Smooth muscle cell (in vitro differentiated cells): ENCODE results near the gene NWD2. TPM values are rescaled to one million over a fixed set of nuclear protein-coding genes. Genes with fewer than 3 reads are reported as not detected.

Experiments used
- DNase-seq: peaks from one replicate; lab custom pipeline; 2025; ENCODE audit not compliant: unreplicated experiment; lab: John Stamatoyannopoulos, UW
- H2AFZ ChIP-seq: fragments of 200-600 bp; sonication (generic); 2 replicates; pipeline ENCODE4 v1.6.0; 2016; ENCODE audit warnings: antibody characterized with exemption, low read depth, mild to moderate bottlenecking
- H3F3A ChIP-seq: fragments of 200-600 bp; sonication (generic); 2 replicates; pipeline ENCODE4 v1.6.0; 2017; ENCODE audit warnings: antibody characterized with exemption, low read depth
- H3K27ac ChIP-seq: fragments of 200-600 bp; sonication (generic); 2 replicates; pipeline ENCODE4 v1.5.1; 2016; ENCODE audit warnings: low read depth, mild to moderate bottlenecking
- H3K27me3 ChIP-seq: fragments of 200-600 bp; sonication (generic); 2 replicates; pipeline ENCODE4 v1.6.1; 2016; ENCODE audit warnings: low read depth, mild to moderate bottlenecking
- H3K36me3 ChIP-seq: fragments of 200-600 bp; sonication (generic); 2 replicates; pipeline ENCODE4 v1.5.1; 2016; ENCODE audit warnings: low read depth
- H3K4me1 ChIP-seq: fragments of 200-600 bp; sonication (generic); 2 replicates; pipeline ENCODE4 v1.5.1; 2016; ENCODE audit warnings: low read depth
- H3K4me2 ChIP-seq: fragments of 200-600 bp; sonication (generic); 2 replicates; pipeline ENCODE4 v1.6.0; 2016; ENCODE audit warnings: mild to moderate bottlenecking
- H3K4me3 ChIP-seq: fragments of 200-600 bp; sonication (generic); 2 replicates; pipeline ENCODE4 v1.5.1; 2016; ENCODE audit warnings: mild to moderate bottlenecking
- H3K79me2 ChIP-seq: fragments of 200-600 bp; sonication (generic); 2 replicates; pipeline ENCODE4 v1.6.0; 2016; ENCODE audit warnings: low read depth, mild to moderate bottlenecking
- H3K9ac ChIP-seq: fragments of 200-600 bp; sonication (generic); 2 replicates; pipeline ENCODE4 v1.6.0; 2016; ENCODE audit warnings: low read depth
- H3K9me3 ChIP-seq: fragments of 200-600 bp; sonication (generic); replicated peaks from 2 replicates; pipeline ENCODE4 v1.5.1; 2016; ENCODE audit warnings: low read depth
- H4K20me1 ChIP-seq: fragments of 200-600 bp; sonication (generic); 2 replicates; pipeline ENCODE4 v1.6.0; 2016; ENCODE audit warnings: low read depth
- CTCF ChIP-seq: fragments of 200-600 bp; sonication (generic); IDR thresholded peaks from 2 replicates; pipeline ENCODE4 v1.5.1; 2017; ENCODE audit warnings: borderline replicate concordance, mild to moderate bottlenecking, antibody characterized with exemption; ENCODE audit not compliant: insufficient read depth, poor library complexity, severe bottlenecking
- WGBS: methylation state at CpG from one replicate; pipeline ENCODE4 v1.1.7; 2016; ENCODE audit warnings: low lambda C conversion rate; 5-methylcytosine and 5-hydroxymethylcytosine counted together
- polyA plus RNA-seq: library from polyadenylated mRNA; unstranded; fragments of >200 nt; fragmentation: Nextera tagmentation; extraction: Ambion mirVana; gene quantifications from 2 replicates; pipeline ENCODE4 v1.2.1, GENCODE V29; 2016
- total RNA-seq: library from RNA; depleted of rRNA; stranded (reverse); fragments of >200 nt; gene quantifications from 2 replicates; pipeline ENCODE4 v1.2.3, GENCODE V29; 2014

NWD2 gene
- total and polyA plus RNA-seq, 2 experiments from 2014 or later = not detected

- Histone ChIP-seq H3F3A (no peaks in the 10 kb centered on the region), H3K4me1 (no peaks in the 10 kb centered on the region), H2AFZ (no peak overlapping the region), H3K79me2 (no peaks in the 10 kb centered on the region), H3K27me3 (no peaks in the 10 kb centered on the region), H3K9me3 (no peaks in the 10 kb centered on the region), H3K27ac (no peak overlapping the region), H3K9ac (no peak overlapping the region), H3K36me3 (no peaks in the 10 kb centered on the region), H3K4me3 (no peak overlapping the region), H4K20me1 (no peaks in the 10 kb centered on the region), H3K4me2 (no peak overlapping the region)
- TF ChIP-seq CTCF = no peak
- no peak for DNase-seq
Observed at GRCh38 chr4:37424753-37425152, 180.2 kb downstream of the NWD2 start.

GRCh38 chr4:37425857-37426256, 181.3 kb downstream of the NWD2 start:
- Histone ChIP-seq H3K4me1 (no peaks in the 10 kb centered on the region), H3K4me3 (no peak overlapping the region), H3K4me2 (no peak overlapping the region), H3F3A (no peaks in the 10 kb centered on the region), H2AFZ (no peak overlapping the region), H3K27ac (no peak overlapping the region), H4K20me1 (no peaks in the 10 kb centered on the region), H3K36me3 (no peaks in the 10 kb centered on the region), H3K79me2 (no peaks in the 10 kb centered on the region), H3K9ac (no peak overlapping the region), H3K27me3 (no peaks in the 10 kb centered on the region), H3K9me3 (no peaks in the 10 kb centered on the region)
- DNase-seq = no peak
- no peak for TF ChIP-seq CTCF
- WGBS = 88% methylated on average over 2 of the region's 2 CpGs

GRCh38 chr4:37427193-37427592, 182.7 kb downstream of the NWD2 start:
- WGBS = 90% methylated on average over 2 of the region's 2 CpGs
- TF ChIP-seq CTCF = no peak
- Histone ChIP-seq H4K20me1 (no peaks in the 10 kb centered on the region), H3K36me3 (no peaks in the 10 kb centered on the region), H3F3A (no peaks in the 10 kb centered on the region), H3K4me1 (no peaks in the 10 kb centered on the region), H3K4me2 (no peak overlapping the region), H3K9ac (no peak overlapping the region), H2AFZ (no peak overlapping the region), H3K9me3 (no peaks in the 10 kb centered on the region), H3K27ac (no peak overlapping the region), H3K4me3 (no peak overlapping the region), H3K27me3 (no peaks in the 10 kb centered on the region), H3K79me2 (no peaks in the 10 kb centered on the region)
- no peak for DNase-seq

- Histone ChIP-seq H3K27me3 (no peaks in the 10 kb centered on the region), H3K79me2 (no peaks in the 10 kb centered on the region), H4K20me1 (no peaks in the 10 kb centered on the region), H2AFZ (no peak overlapping the region), H3F3A (no peaks in the 10 kb centered on the region), H3K4me2 (no peak overlapping the region), H3K9ac (no peak overlapping the region), H3K4me3 (no peak overlapping the region), H3K4me1 (no peaks in the 10 kb centered on the region), H3K36me3 (no peaks in the 10 kb centered on the region), H3K9me3 (no peaks in the 10 kb centered on the region), H3K27ac (no peak overlapping the region)
- no peak for DNase-seq
- no peak for TF ChIP-seq CTCF
Observed at GRCh38 chr4:37429906-37430305, 185.4 kb downstream of the NWD2 start.
